ENCODE measurements around the gene LRRTM4. TPM values are rescaled to one million over a fixed set of nuclear protein-coding genes. Genes with fewer than 3 reads are reported as not detected.
A peak's percentile ranks its signal among the peaks of the same experiment; 100 is the strongest.

LRRTM4 gene
- total and polyA plus RNA-seq, 8 donors: 0.38 to 3.3 (median 2.0) TPM

- DNase-seq: peak in 1 of 4 donors; percentile 9
- H3K4me3 ChIP-seq: no peak overlapping the region
- no peaks in the 10 kb centered on the region for H3K36me3 ChIP-seq
- no peak for ATAC-seq
- H3K4me1 ChIP-seq: no peaks in the 10 kb centered on the region
- H3K9me3 ChIP-seq: no peaks in the 10 kb centered on the region
- TF ChIP-seq CTCF (IDR thresholded peaks at IDR 0.05): no peak
- H3K27me3 ChIP-seq: no peaks in the 10 kb centered on the region
- intact Hi-C loops (cut with DNase I): no loop called here
- no peak overlapping the region for H3K27ac ChIP-seq
Observed at GRCh38 chr2:76867854-76868253, 654.3 kb downstream of the LRRTM4 start.

- no peak for TF ChIP-seq CTCF (IDR thresholded peaks at IDR 0.05)
- Histone ChIP-seq H3K4me1 (no peaks in the 10 kb centered on the region), H3K27ac (no peak overlapping the region), H3K27me3 (no peaks in the 10 kb centered on the region), H3K36me3 (no peaks in the 10 kb centered on the region), H3K4me3 (no peak overlapping the region), H3K9me3 (no peaks in the 10 kb centered on the region)
- ATAC-seq (no peak), DNase-seq (no peak)
- intact Hi-C loops (cut with DNase I): no loop called here
Observed at GRCh38 chr2:76866464-76866863, 655.7 kb downstream of the LRRTM4 start.

- no peak for TF ChIP-seq CTCF (IDR thresholded peaks at IDR 0.05)
- Histone ChIP-seq H3K27ac (no peak overlapping the region), H3K27me3 (no peaks in the 10 kb centered on the region), H3K36me3 (no peaks in the 10 kb centered on the region), H3K4me3 (no peak overlapping the region), H3K4me1 (no peaks in the 10 kb centered on the region), H3K9me3 (no peaks in the 10 kb centered on the region)
- no peak for DNase-seq
- no peak for ATAC-seq
- intact Hi-C loops (cut with DNase I): no loop called here
Observed at GRCh38 chr2:76862901-76863300, 659.3 kb downstream of the LRRTM4 start.

- DNase-seq: no peak
- Histone ChIP-seq H3K27ac (no peak overlapping the region), H3K36me3 (no peaks in the 10 kb centered on the region), H3K4me1 (no peaks in the 10 kb centered on the region), H3K4me3 (no peak overlapping the region), H3K27me3 (no peaks in the 10 kb centered on the region), H3K9me3 (no peaks in the 10 kb centered on the region)
- TF ChIP-seq CTCF (IDR thresholded peaks at IDR 0.05): no peak
- intact Hi-C loops (cut with DNase I): no loop called here
- no peak for ATAC-seq
Observed at GRCh38 chr2:76861708-76862107, 660.5 kb downstream of the LRRTM4 start.

GRCh38 chr2:76851000-76851399 lies 671.2 kb downstream of the LRRTM4 start:
- no peaks in the 10 kb centered on the region for H3K4me1 ChIP-seq
- H3K36me3 ChIP-seq: no peaks in the 10 kb centered on the region
- no peaks in the 10 kb centered on the region for H3K27me3 ChIP-seq
- no peak overlapping the region for H3K27ac ChIP-seq
- ATAC-seq (no peak), DNase-seq (no peak)
- H3K9me3 ChIP-seq: no peaks in the 10 kb centered on the region
- H3K4me3 ChIP-seq: no peak overlapping the region
- no peak for TF ChIP-seq CTCF (IDR thresholded peaks at IDR 0.05)
- intact Hi-C loops (cut with DNase I): no loop called here

Measured in left lung (tissue), 10 donors.